Large intestine (tissue), 3 donors: ENCODE results near the gene MMEL1. TPM values are rescaled to one million over a fixed set of nuclear protein-coding genes. Genes with fewer than 3 reads are reported as not detected.
A peak's percentile ranks its signal among the peaks of the same experiment; 100 is the strongest.

Source experiments
- DNase-seq, 2 donors: peaks; one replicate each; pipeline versions ENCODE4 v3.0.0 to v3.0.0-alpha.2; 2013
- H3K27ac ChIP-seq: one replicate; pipeline ENCODE4 v1.5.1; 2013; ENCODE audit warnings: low read length
- H3K27me3 ChIP-seq: 2 replicates; pipeline ENCODE4 v1.6.1; 2013; ENCODE audit warnings: low read length; ENCODE audit not compliant: control insufficient read depth, insufficient read depth
- H3K36me3 ChIP-seq: 2 replicates; pipeline ENCODE4 v1.6.1; 2013; ENCODE audit warnings: low read length; ENCODE audit not compliant: control insufficient read depth, insufficient read depth
- H3K4me1 ChIP-seq: one replicate; pipeline ENCODE4 v1.6.1; 2013; ENCODE audit warnings: low read length; ENCODE audit not compliant: control insufficient read depth, insufficient read depth
- H3K4me3 ChIP-seq: one replicate; pipeline ENCODE4 v1.5.1; 2013; ENCODE audit warnings: low read length
- H3K9me3 ChIP-seq: one replicate; pipeline ENCODE4 v1.6.1; 2013; ENCODE audit warnings: mild to moderate bottlenecking, low read depth, low read length, moderate library complexity; ENCODE audit not compliant: control insufficient read depth
- WGBS: methylation state at CpG from one replicate; pipeline ENCODE4 v1.1.5; 2013; ENCODE audit warnings: low lambda C conversion rate; ENCODE audit not compliant: insufficient coverage; 5-methylcytosine and 5-hydroxymethylcytosine counted together
- polyA plus RNA-seq: library from polyadenylated mRNA; unstranded; fragments of 120-200 nt; gene quantifications from one replicate; pipeline ENCODE4 v1.2.1, GENCODE V29; 2013

Gene MMEL1
- polyA plus RNA-seq, 1 donor, result 14.3 TPM

- Histone ChIP-seq H3K4me3 (no peak overlapping the region), H3K9me3 (peaks cover 4% of the 10 kb centered on the region), H3K36me3 (peaks cover 15% of the 10 kb centered on the region), H3K4me1 (peaks cover 12% of the 10 kb centered on the region), H3K27ac (no peak overlapping the region), H3K27me3 (no peaks in the 10 kb centered on the region)
- no peak for DNase-seq
- WGBS, result no CpG with 5 or more reads among the region's 25 CpGs
Observed at GRCh38 chr1:2589431-2590232, 43.2 kb downstream of the MMEL1 start.

- DNase-seq, result no peak
Observed at GRCh38 chr1:2588661-2589430, 44.0 kb downstream of the MMEL1 start.

GRCh38 chr1:2587860-2588571 is 44.8 kb downstream of the MMEL1 start:
- Histone ChIP-seq H3K4me1 (peaks cover 28% of the 10 kb centered on the region), H3K27ac (no peak overlapping the region), H3K36me3 (peaks cover 15% of the 10 kb centered on the region), H3K27me3 (no peaks in the 10 kb centered on the region), H3K4me3 (peak overlapping the region; percentile 66), H3K9me3 (peaks cover 4% of the 10 kb centered on the region)
- WGBS, result no CpG with 5 or more reads among the region's 19 CpGs
- no peak for DNase-seq

More at GRCh38 chr1:2588661-2589430, 44.0 kb downstream of the MMEL1 start:
- Histone ChIP-seq H3K27ac (no peak overlapping the region), H3K4me1 (peaks cover 20% of the 10 kb centered on the region), H3K36me3 (peaks cover 15% of the 10 kb centered on the region), H3K27me3 (no peaks in the 10 kb centered on the region), H3K9me3 (peaks cover 4% of the 10 kb centered on the region), H3K4me3 (no peak overlapping the region)
- WGBS, result no CpG with 5 or more reads among the region's 23 CpGs

GRCh38 chr1:2587071-2587859 is 45.6 kb downstream of the MMEL1 start:
- H3K4me1 ChIP-seq, result peaks cover 30% of the 10 kb centered on the region
- no CpG with 5 or more reads among the region's 52 CpGs for WGBS

GRCh38 chr1:2586154-2587070 is 46.4 kb downstream of the MMEL1 start, which contains the start of gene PRXL2B:
TSS of gene PRXL2B (plus strand) at chr1:2586777. CDS start at chr1:2586886, 109 bp downstream.
- peak; percentile 100 for DNase-seq
- Histone ChIP-seq H3K36me3 (peaks cover 15% of the 10 kb centered on the region), H3K27me3 (no peaks in the 10 kb centered on the region), H3K4me3 (peak within 1 kb of the TSS; percentile 69), H3K9me3 (peaks cover 4% of the 10 kb centered on the region), H3K4me1 (peaks cover 30% of the 10 kb centered on the region), H3K27ac (peak within 1 kb of the TSS; percentile 99)
- WGBS, result no CpG with 5 or more reads among the region's 107 CpGs

More at GRCh38 chr1:2587071-2587859, 45.6 kb downstream of the MMEL1 start:
- peak overlapping the region; percentile 66 for H3K4me3 ChIP-seq
- DNase-seq, result peak in 1 of 2 donors; percentile 51
- peaks cover 15% of the 10 kb centered on the region for H3K36me3 ChIP-seq
- no peaks in the 10 kb centered on the region for H3K27me3 ChIP-seq
- H3K27ac ChIP-seq, result peak overlapping the region; percentile 34
- H3K9me3 ChIP-seq, result peaks cover 4% of the 10 kb centered on the region

GRCh38 chr1:2585318-2586092 is 47.3 kb downstream of the MMEL1 start:
- no CpG with 5 or more reads among the region's 28 CpGs for WGBS
- peak overlapping the region; percentile 69 for H3K4me3 ChIP-seq
- H3K27me3 ChIP-seq, result no peaks in the 10 kb centered on the region
- H3K27ac ChIP-seq, result peak overlapping the region; percentile 99
- peaks cover 30% of the 10 kb centered on the region for H3K4me1 ChIP-seq
- no peaks in the 10 kb centered on the region for H3K9me3 ChIP-seq
- H3K36me3 ChIP-seq, result peaks cover 15% of the 10 kb centered on the region
- peak; percentile 92 to 97 for DNase-seq

GRCh38 chr1:2584686-2585317 is 48.0 kb downstream of the MMEL1 start:
- Histone ChIP-seq H3K9me3 (no peaks in the 10 kb centered on the region), H3K4me1 (peaks cover 30% of the 10 kb centered on the region), H3K27ac (peak overlapping the region; percentile 99), H3K27me3 (no peaks in the 10 kb centered on the region), H3K36me3 (peaks cover 11% of the 10 kb centered on the region), H3K4me3 (peak overlapping the region; percentile 69)
- DNase-seq, result no peak
- WGBS, result 0% methylated on average over 1 of the region's 12 CpGs

- no peaks in the 10 kb centered on the region for H3K27me3 ChIP-seq
- peaks cover 32% of the 10 kb centered on the region for H3K4me1 ChIP-seq
- peak overlapping the region; percentile 99 for H3K27ac ChIP-seq
- no peak overlapping the region for H3K4me3 ChIP-seq
- peak in 1 of 2 donors; percentile 44 for DNase-seq
- no peaks in the 10 kb centered on the region for H3K9me3 ChIP-seq
- peaks cover 4% of the 10 kb centered on the region for H3K36me3 ChIP-seq
- 80% methylated on average over 1 of the region's 14 CpGs for WGBS
Observed at GRCh38 chr1:2583871-2584351, 48.9 kb downstream of the MMEL1 start.
